Natural killer cell (primary cell): Measurements from ENCODE around the gene TRIM54. TPM values are rescaled to one million over a fixed set of nuclear protein-coding genes. Genes with fewer than 3 reads are reported as not detected.

Experiments
- ATAC-seq, 3 donors: fragments of 150-1000 bp in 2 of 3; fragments of 200-7000 bp in 1 of 3; cut with Tn5 transposase; 1 replicate in 1 of 3; 2 replicates in 2 of 3; pipeline ENCODE4 v1.10.0; 2021; ENCODE audit warnings: mild to moderate bottlenecking in 2 of 3, moderate library complexity in 2 of 3
- DNase-seq, 2 donors: peaks; one replicate each; pipeline versions ENCODE4 v3.0.0 to v3.0.0-alpha.2; 2013 to 2021; ENCODE audit warnings: mixed read lengths in 1 of 2
- H3K27ac ChIP-seq: one replicate; pipeline ENCODE4 v1.5.1; 2013; ENCODE audit warnings: mild to moderate bottlenecking, low read length
- H3K27me3 ChIP-seq: one replicate; pipeline ENCODE4 v1.6.1; 2013; ENCODE audit warnings: low read length; ENCODE audit not compliant: control insufficient read depth, insufficient read depth
- H3K36me3 ChIP-seq: one replicate; pipeline ENCODE4 v1.6.1; 2013; ENCODE audit warnings: low read length; ENCODE audit not compliant: control insufficient read depth, insufficient read depth
- H3K4me1 ChIP-seq: one replicate; pipeline ENCODE4 v1.6.1; 2013; ENCODE audit warnings: low read length; ENCODE audit not compliant: control insufficient read depth, insufficient read depth
- H3K4me3 ChIP-seq: one replicate; pipeline ENCODE4 v1.5.1; 2013; ENCODE audit warnings: low read length
- H3K9me3 ChIP-seq: one replicate; pipeline ENCODE4 v1.6.1; 2013; ENCODE audit warnings: low read length; ENCODE audit not compliant: control insufficient read depth, insufficient read depth
- H3K27ac Mint-ChIP-seq, 2 donors: one replicate each; pipeline ENCODE4 v1.8.0; 2022; ENCODE audit warnings: mild to moderate bottlenecking in 2 of 2, mixed read lengths in 2 of 2, moderate library complexity in 1 of 2
- H3K27me3 Mint-ChIP-seq, 2 donors: one replicate each; pipeline ENCODE4 v1.8.0; 2022; ENCODE audit warnings: low read depth in 2 of 2, mixed read lengths in 2 of 2
- H3K36me3 Mint-ChIP-seq: one replicate; pipeline ENCODE4 v1.8.0; 2022; ENCODE audit warnings: mixed read lengths
- H3K4me1 Mint-ChIP-seq, 2 donors: one replicate each; pipeline ENCODE4 v1.8.0; 2022; ENCODE audit warnings: mixed read lengths in 2 of 2
- H3K4me3 Mint-ChIP-seq: one replicate; pipeline ENCODE4 v1.8.0; 2022; ENCODE audit warnings: mild to moderate bottlenecking, moderate library complexity, mixed read lengths
- H3K9me3 Mint-ChIP-seq, 2 donors: one replicate each; pipeline ENCODE4 v1.8.0; 2022; ENCODE audit warnings: mixed read lengths in 2 of 2
- WGBS: methylation state at CpG from one replicate; pipeline ENCODE4 v1.1.7; 2013; ENCODE audit warnings: missing lambda C conversion rate; ENCODE audit not compliant: insufficient coverage; 5-methylcytosine and 5-hydroxymethylcytosine counted together
- intact Hi-C: fragments of 100-400 bp; cut with micrococcal nuclease; formaldehyde crosslinking; loops from one replicate; pipeline ENCODE4 v1.14.2; 2022
- total RNA-seq, 4 donors: library from RNA; stranded (reverse); fragments of 120-200 nt in 1 of 4; gene quantifications; one replicate each; pipeline versions ENCODE4 v1.2.3 to v1.2.4, GENCODE V29; 2013 to 2022
- TF ChIP-seq, protein P1 (sequence below): fragments of 200-600 bp; IDR thresholded peaks from one replicate; pipeline ENCODE4 v1.8.0; 2022; ENCODE audit warnings: antibody characterized with exemption

TRIM54 gene
- total RNA-seq, 3 donors from 2014 or later (not counting 1 experiment from before 2014, with no cell fraction given): 0.18 to 0.21 TPM; not detected in 1

DNA sequence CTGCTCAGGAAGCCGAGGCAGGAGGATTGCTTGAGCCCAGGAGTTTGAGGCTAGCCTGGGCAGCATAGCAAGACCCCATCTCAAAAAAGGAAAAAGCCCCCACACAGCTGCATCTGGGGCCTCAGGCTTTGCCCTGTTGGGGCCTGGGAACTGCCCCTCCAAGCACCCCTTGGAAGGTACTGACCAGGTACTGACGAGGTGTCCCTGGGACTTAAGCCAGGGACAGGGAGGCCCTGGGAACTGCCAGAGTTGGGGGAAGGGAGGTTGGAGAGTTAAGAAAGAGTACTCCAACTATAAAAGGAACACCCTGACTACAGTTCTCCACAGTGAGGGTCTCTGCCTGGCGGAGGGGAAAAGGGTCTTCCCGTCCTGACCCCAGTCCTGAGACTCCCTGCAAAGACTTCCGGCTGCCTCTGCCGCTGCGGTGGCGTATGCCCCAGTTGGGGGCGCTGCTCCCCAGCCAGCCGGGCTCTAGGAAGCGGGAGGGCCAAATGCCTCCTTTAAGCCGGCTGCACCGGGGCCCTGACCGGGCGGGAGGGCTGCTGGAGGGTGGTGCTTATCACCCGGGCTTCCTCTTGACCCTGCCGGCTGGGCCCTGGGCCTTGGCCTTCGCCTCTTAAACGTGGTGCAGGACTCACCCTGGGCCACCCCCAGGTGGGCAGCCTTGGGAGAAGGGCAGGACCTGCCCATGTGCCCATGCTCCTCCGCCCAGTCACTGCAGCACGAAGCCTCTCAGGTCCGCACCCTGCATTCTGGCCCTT, 32.2 kb upstream of the TRIM54 start:
- no peak overlapping the region for H3K27ac Mint-ChIP-seq
- 26% methylated on average over 22 of the region's 22 CpGs for WGBS
- H3K4me3 Mint-ChIP-seq: no peak overlapping the region
- TF ChIP-seq, protein P1, sequence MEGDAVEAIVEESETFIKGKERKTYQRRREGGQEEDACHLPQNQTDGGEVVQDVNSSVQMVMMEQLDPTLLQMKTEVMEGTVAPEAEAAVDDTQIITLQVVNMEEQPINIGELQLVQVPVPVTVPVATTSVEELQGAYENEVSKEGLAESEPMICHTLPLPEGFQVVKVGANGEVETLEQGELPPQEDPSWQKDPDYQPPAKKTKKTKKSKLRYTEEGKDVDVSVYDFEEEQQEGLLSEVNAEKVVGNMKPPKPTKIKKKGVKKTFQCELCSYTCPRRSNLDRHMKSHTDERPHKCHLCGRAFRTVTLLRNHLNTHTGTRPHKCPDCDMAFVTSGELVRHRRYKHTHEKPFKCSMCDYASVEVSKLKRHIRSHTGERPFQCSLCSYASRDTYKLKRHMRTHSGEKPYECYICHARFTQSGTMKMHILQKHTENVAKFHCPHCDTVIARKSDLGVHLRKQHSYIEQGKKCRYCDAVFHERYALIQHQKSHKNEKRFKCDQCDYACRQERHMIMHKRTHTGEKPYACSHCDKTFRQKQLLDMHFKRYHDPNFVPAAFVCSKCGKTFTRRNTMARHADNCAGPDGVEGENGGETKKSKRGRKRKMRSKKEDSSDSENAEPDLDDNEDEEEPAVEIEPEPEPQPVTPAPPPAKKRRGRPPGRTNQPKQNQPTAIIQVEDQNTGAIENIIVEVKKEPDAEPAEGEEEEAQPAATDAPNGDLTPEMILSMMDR: peak; percentile 20
- no peak overlapping the region for H3K4me3 ChIP-seq
- H3K27me3 Mint-ChIP-seq: peaks cover 11 to 22% of the 10 kb centered on the region in 2 donors
- H3K9me3 ChIP-seq: no peaks in the 10 kb centered on the region
- H3K27me3 ChIP-seq: peaks cover 2% of the 10 kb centered on the region
- no peaks in the 10 kb centered on the region for H3K4me1 Mint-ChIP-seq
- H3K27ac ChIP-seq: no peak overlapping the region
- H3K36me3 Mint-ChIP-seq: no peaks in the 10 kb centered on the region
- ATAC-seq (peak in 2 of 3 donors; percentile 52 to 78), DNase-seq (peak; percentile 32 to 67)
- H3K36me3 ChIP-seq: no peaks in the 10 kb centered on the region
- H3K9me3 Mint-ChIP-seq: no peaks in the 10 kb centered on the region
- intact Hi-C loops: no loop called here
- peaks cover 4% of the 10 kb centered on the region for H3K4me1 ChIP-seq

DNA sequence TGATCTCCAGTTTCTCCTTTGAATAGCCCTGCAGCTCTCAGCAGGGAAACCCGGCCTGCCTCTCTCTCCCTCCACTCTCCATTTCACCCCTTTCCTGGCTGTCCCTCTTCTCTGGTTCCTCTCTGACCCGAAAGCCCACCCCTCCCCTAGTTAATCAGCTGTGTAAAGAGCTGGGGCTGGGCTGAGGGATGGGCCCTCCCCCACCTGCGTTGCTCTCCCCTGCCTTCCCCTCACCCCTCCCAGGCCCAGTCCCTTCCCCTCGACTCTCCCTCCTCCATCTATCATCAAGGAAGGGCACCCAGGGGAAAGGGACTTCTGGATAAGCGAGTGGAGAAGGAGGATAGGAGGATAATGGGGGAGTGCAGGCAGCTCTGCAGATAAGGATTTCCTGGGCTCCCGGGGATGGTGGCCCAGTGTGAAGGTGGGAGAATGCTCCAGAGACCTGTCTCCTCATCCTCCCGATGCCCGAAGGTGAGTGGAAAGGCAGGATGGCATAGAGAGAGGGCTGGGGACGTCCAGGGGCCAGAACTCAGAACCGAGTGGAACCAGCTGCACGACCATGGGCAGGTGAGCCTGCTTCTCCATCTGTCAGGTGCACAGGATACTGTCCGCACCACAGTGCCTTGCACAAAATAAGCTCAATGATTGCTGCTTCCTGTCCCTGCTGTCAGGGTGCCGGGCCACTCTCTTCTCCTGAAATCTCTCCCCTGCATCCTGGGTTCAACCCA, 31.4 kb upstream of the TRIM54 start:
- no peaks in the 10 kb centered on the region for H3K4me1 Mint-ChIP-seq
- no peak for ATAC-seq
- intact Hi-C loops: no loop called here

DNA sequence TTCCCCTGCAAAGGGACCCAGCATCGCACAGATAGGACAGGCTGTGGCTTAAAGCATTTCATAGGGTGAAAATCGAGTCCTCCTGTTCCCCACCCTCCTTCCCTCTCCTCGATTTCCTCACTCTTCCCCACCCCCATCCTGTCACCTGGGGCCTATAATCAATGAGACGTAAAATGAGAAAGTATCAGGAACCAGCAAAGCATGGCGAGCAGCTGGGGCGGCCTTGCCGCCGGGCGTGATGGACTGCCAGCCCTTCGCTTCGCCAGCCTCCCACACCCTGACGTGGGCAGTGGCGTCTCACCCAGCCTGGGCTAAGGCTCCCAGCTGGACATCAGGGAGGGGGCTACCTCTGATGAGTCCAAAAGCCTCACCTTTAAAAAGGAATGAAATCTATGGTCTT, 30.5 kb upstream of the TRIM54 start:
- H3K4me1 Mint-ChIP-seq: no peaks in the 10 kb centered on the region
- H3K9me3 Mint-ChIP-seq: no peaks in the 10 kb centered on the region
- Histone ChIP-seq H3K4me1 (peaks cover 4% of the 10 kb centered on the region), H3K27ac (no peak overlapping the region), H3K9me3 (no peaks in the 10 kb centered on the region), H3K4me3 (no peak overlapping the region), H3K36me3 (no peaks in the 10 kb centered on the region), H3K27me3 (peaks cover 2% of the 10 kb centered on the region)
- ATAC-seq (no peak), DNase-seq (no peak)
- intact Hi-C loops: no loop called here
- H3K27ac Mint-ChIP-seq: no peak overlapping the region
- no peak overlapping the region for H3K4me3 Mint-ChIP-seq
- H3K36me3 Mint-ChIP-seq: no peaks in the 10 kb centered on the region
- WGBS: 85% methylated on average over 13 of the region's 13 CpGs
- TF ChIP-seq, protein P1: no peak
- peaks cover 14 to 34% of the 10 kb centered on the region in 2 donors for H3K27me3 Mint-ChIP-seq

More for the DNA sequence above, 31.4 kb upstream of the TRIM54 start:
- Mint-ChIP-seq H3K4me3 (no peak overlapping the region), H3K36me3 (no peaks in the 10 kb centered on the region), H3K27ac (no peak overlapping the region), H3K9me3 (no peaks in the 10 kb centered on the region), H3K27me3 (peaks cover 14 to 26% of the 10 kb centered on the region in 2 donors)
- TF ChIP-seq, protein P1: no peak
- DNase-seq: no peak
- Histone ChIP-seq H3K27me3 (peaks cover 2% of the 10 kb centered on the region), H3K4me3 (no peak overlapping the region), H3K4me1 (peaks cover 4% of the 10 kb centered on the region), H3K27ac (no peak overlapping the region), H3K9me3 (no peaks in the 10 kb centered on the region), H3K36me3 (no peaks in the 10 kb centered on the region)
- 72% methylated on average over 11 of the region's 13 CpGs for WGBS
